Measurements from ENCODE around the gene MLLT1.
A peak's percentile ranks its signal among the peaks of the same experiment; 100 is the strongest.

Gene MLLT1

GRCh38 chr19:6260376-6260775 lies 19.4 kb downstream of the MLLT1 start:
- no peak for DNase-seq (ENCODE audit: insufficient read length, low spot score)
- FAIRE-seq: no peak

- DNase-seq (ENCODE audit: insufficient read length, low spot score): no peak
- FAIRE-seq: no peak
Observed at GRCh38 chr19:6259312-6259861, 20.4 kb downstream of the MLLT1 start.

GRCh38 chr19:6258812-6259311 lies 20.9 kb downstream of the MLLT1 start:
- FAIRE-seq (no peak), DNase-seq (ENCODE audit: insufficient read length, low spot score) (no peak)

GRCh38 chr19:6253954-6254733 lies 25.6 kb downstream of the MLLT1 start:
- DNase-seq (ENCODE audit: insufficient read length, low spot score): no peak
- FAIRE-seq: no peak

GRCh38 chr19:6252066-6252465 lies 27.7 kb downstream of the MLLT1 start:
- DNase-seq (ENCODE audit: insufficient read length, low spot score) (no peak), FAIRE-seq (no peak)

GRCh38 chr19:6250909-6251308 lies 28.9 kb downstream of the MLLT1 start:
- FAIRE-seq: no peak
- no peak for DNase-seq (ENCODE audit: insufficient read length, low spot score)

- FAIRE-seq: no peak
Observed at GRCh38 chr19:6250024-6250615, 29.7 kb downstream of the MLLT1 start.

GRCh38 chr19:6249296-6249695 lies 30.5 kb downstream of the MLLT1 start:
- no peak for DNase-seq (ENCODE audit: insufficient read length, low spot score)
- no peak for FAIRE-seq

More at GRCh38 chr19:6250024-6250615, 29.7 kb downstream of the MLLT1 start:
- DNase-seq (ENCODE audit: insufficient read length, low spot score): no peak

- peak; percentile 21 for FAIRE-seq
- DNase-seq (ENCODE audit: insufficient read length, low spot score): no peak
Observed at GRCh38 chr19:6248844-6249243, 30.9 kb downstream of the MLLT1 start.

- FAIRE-seq (no peak), DNase-seq (ENCODE audit: insufficient read length, low spot score) (no peak)
Observed at GRCh38 chr19:6248341-6248740, 31.4 kb downstream of the MLLT1 start.

GRCh38 chr19:6247007-6247288 lies 32.8 kb downstream of the MLLT1 start:
- no peak for FAIRE-seq
- no peak for DNase-seq (ENCODE audit: insufficient read length, low spot score)

GRCh38 chr19:6246174-6247006 lies 33.4 kb downstream of the MLLT1 start:
- DNase-seq (ENCODE audit: insufficient read length, low spot score): no peak
- no peak for FAIRE-seq

GRCh38 chr19:6242677-6243076 lies 37.1 kb downstream of the MLLT1 start:
- DNase-seq (ENCODE audit: insufficient read length, low spot score) (no peak), FAIRE-seq (no peak)

- no peak for FAIRE-seq
Observed at GRCh38 chr19:6241680-6242377, 37.9 kb downstream of the MLLT1 start.

GRCh38 chr19:6241056-6241455 lies 38.7 kb downstream of the MLLT1 start:
- FAIRE-seq: no peak
- DNase-seq (ENCODE audit: insufficient read length, low spot score): no peak

More at GRCh38 chr19:6241680-6242377, 37.9 kb downstream of the MLLT1 start:
- DNase-seq (ENCODE audit: insufficient read length, low spot score): no peak

GRCh38 chr19:6239871-6240676 lies 39.7 kb downstream of the MLLT1 start:
- FAIRE-seq: no peak
- no peak for DNase-seq (ENCODE audit: insufficient read length, low spot score)

- DNase-seq (ENCODE audit: insufficient read length, low spot score): no peak
- no peak for FAIRE-seq
Observed at GRCh38 chr19:6239401-6239844, 40.4 kb downstream of the MLLT1 start.

GRCh38 chr19:6238643-6239281 lies 41.0 kb downstream of the MLLT1 start:
- no peak for DNase-seq (ENCODE audit: insufficient read length, low spot score)
- no peak for FAIRE-seq

- FAIRE-seq (no peak), DNase-seq (ENCODE audit: insufficient read length, low spot score) (no peak)
Observed at GRCh38 chr19:6238256-6238642, 41.5 kb downstream of the MLLT1 start.

Measured in GM19239 (cell line).